Endodermal cell (in vitro differentiated cells): Measurements from ENCODE around the gene CEP85L. TPM values are rescaled to one million over a fixed set of nuclear protein-coding genes. Genes with fewer than 3 reads are reported as not detected.

Source experiments
- DNase-seq: peaks from one replicate; pipeline ENCODE4 v3.0.0-alpha.2; 2017
- H3K27ac ChIP-seq: 2 replicates; pipeline ENCODE4 v1.5.1; 2013; ENCODE audit warnings: mild to moderate bottlenecking, low read depth, low read length, moderate library complexity
- H3K27me3 ChIP-seq: 2 replicates; pipeline ENCODE4 v1.6.1; 2013; ENCODE audit warnings: mild to moderate bottlenecking, low read length, moderate library complexity; ENCODE audit not compliant: insufficient read depth, control insufficient read depth, poor library complexity, severe bottlenecking
- H3K36me3 ChIP-seq: 2 replicates; pipeline ENCODE4 v1.7.0; 2013; ENCODE audit warnings: mild to moderate bottlenecking, low read length, moderate library complexity; ENCODE audit not compliant: control insufficient read depth, insufficient read depth
- H3K4me1 ChIP-seq: one replicate; pipeline ENCODE4 v1.7.0; 2013; ENCODE audit warnings: low read length; ENCODE audit not compliant: control insufficient read depth, insufficient read depth
- H3K4me3 ChIP-seq: 2 replicates; pipeline ENCODE4 v1.5.1; 2013; ENCODE audit warnings: mild to moderate bottlenecking, low read length, moderate library complexity
- H3K9ac ChIP-seq: 2 replicates; pipeline ENCODE4 v1.6.1; 2013; ENCODE audit warnings: mild to moderate bottlenecking, low read length, moderate library complexity; ENCODE audit not compliant: poor library complexity, severe bottlenecking; ENCODE audit errors: extremely low read depth
- H3K9me3 ChIP-seq: 2 replicates; pipeline ENCODE4 v1.6.1; 2013; ENCODE audit warnings: mild to moderate bottlenecking, low read length, moderate library complexity; ENCODE audit not compliant: control insufficient read depth
- H3K27ac Mint-ChIP-seq: 2 replicates; pipeline ENCODE4 v1.8.0; 2020; ENCODE audit warnings: mixed read lengths
- H3K27me3 Mint-ChIP-seq: 2 replicates; pipeline ENCODE4 v1.8.0; 2021; ENCODE audit warnings: mild to moderate bottlenecking, mixed read lengths; ENCODE audit not compliant: insufficient read depth
- H3K36me3 Mint-ChIP-seq: 2 replicates; pipeline ENCODE4 v1.8.0; 2020; ENCODE audit warnings: low read depth, mixed read lengths
- H3K4me1 Mint-ChIP-seq: 2 replicates; pipeline ENCODE4 v1.8.0; 2020; ENCODE audit warnings: mixed read lengths
- H3K4me3 Mint-ChIP-seq: 2 replicates; pipeline ENCODE4 v1.8.0; 2020; ENCODE audit warnings: mild to moderate bottlenecking, moderate library complexity, mixed read lengths
- H3K9me3 Mint-ChIP-seq: 2 replicates; pipeline ENCODE4 v1.8.0; 2020; ENCODE audit warnings: mild to moderate bottlenecking, mixed read lengths
- CTCF ChIP-seq: fragments of 200-600 bp; sonication (generic); conservative IDR thresholded peaks from 2 replicates; pipeline ENCODE4 v1.5.0; 2021; ENCODE audit warnings: antibody characterized with exemption, mild to moderate bottlenecking
- WGBS, 2 experiments: methylation state at CpG; one replicate each; pipeline versions ENCODE4 v1.1.5 to v1.1.7; 2013; ENCODE audit warnings: missing lambda C conversion rate in 2 of 2, mixed read lengths in 1 of 2; ENCODE audit not compliant: insufficient coverage in 1 of 2, insufficient read length in 1 of 2; 5-methylcytosine and 5-hydroxymethylcytosine counted together
- total RNA-seq, 2 donors: library from RNA; stranded (reverse); fragmentation: NEBNext Ultra II Directional in 1 of 2; extraction: Animal tissue kit (Norgen Biotek cat#: 25700) in 1 of 2; gene quantifications; 2 replicates in 1 of 2; 3 replicates in 1 of 2; pipeline ENCODE4 v1.2.1, GENCODE V29; 2021

Gene CEP85L
- total RNA-seq, 2 donors from 2014 or later, result 6.7 to 10.2 TPM

- peak; percentile 78 for DNase-seq
- Histone ChIP-seq H3K9ac (no peak overlapping the region), H3K9me3 (peaks cover 47% of the 10 kb centered on the region), H3K27ac (no peak overlapping the region), H3K4me3 (peak overlapping the region; percentile 29), H3K27me3 (no peaks in the 10 kb centered on the region), H3K36me3 (no peaks in the 10 kb centered on the region), H3K4me1 (peaks cover 8% of the 10 kb centered on the region)
- peaks cover 13% of the 10 kb centered on the region for H3K36me3 Mint-ChIP-seq
- no peak overlapping the region for H3K4me3 Mint-ChIP-seq
- 68 to 71% methylated on average over 7 to 10 of the region's 10 CpGs for WGBS, 2 experiments
- no peaks in the 10 kb centered on the region for H3K27me3 Mint-ChIP-seq
- peaks cover 14% of the 10 kb centered on the region for H3K4me1 Mint-ChIP-seq
- TF ChIP-seq CTCF, result peak; percentile 89
- peak overlapping the region; percentile 41 for H3K27ac Mint-ChIP-seq
- peaks cover 41% of the 10 kb centered on the region for H3K9me3 Mint-ChIP-seq
Measured at GRCh38 chr6:118580585-118581419, 70.6 kb downstream of the CEP85L start.

GRCh38 chr6:118579786-118580185, 71.6 kb downstream of the CEP85L start:
- 89 to 93% methylated on average over 1 to 2 of the region's 2 CpGs for WGBS, 2 experiments
- Mint-ChIP-seq H3K27ac (no peak overlapping the region), H3K4me1 (peaks cover 14% of the 10 kb centered on the region), H3K27me3 (no peaks in the 10 kb centered on the region), H3K36me3 (peaks cover 20% of the 10 kb centered on the region), H3K9me3 (peaks cover 51% of the 10 kb centered on the region), H3K4me3 (no peak overlapping the region)
- Histone ChIP-seq H3K9me3 (peaks cover 57% of the 10 kb centered on the region), H3K36me3 (no peaks in the 10 kb centered on the region), H3K9ac (no peak overlapping the region), H3K4me3 (peak overlapping the region; percentile 29), H3K27me3 (no peaks in the 10 kb centered on the region), H3K4me1 (peaks cover 8% of the 10 kb centered on the region), H3K27ac (no peak overlapping the region)
- no peak for TF ChIP-seq CTCF
- DNase-seq, result peak; percentile 80

GRCh38 chr6:118578617-118579016, 72.8 kb downstream of the CEP85L start:
- Histone ChIP-seq H3K4me1 (peaks cover 8% of the 10 kb centered on the region), H3K9ac (no peak overlapping the region), H3K36me3 (no peaks in the 10 kb centered on the region), H3K4me3 (peak overlapping the region; percentile 29), H3K27ac (no peak overlapping the region), H3K27me3 (no peaks in the 10 kb centered on the region), H3K9me3 (peaks cover 69% of the 10 kb centered on the region)
- TF ChIP-seq CTCF, result no peak
- Mint-ChIP-seq H3K4me3 (no peak overlapping the region), H3K36me3 (peaks cover 20% of the 10 kb centered on the region), H3K27ac (no peak overlapping the region), H3K27me3 (no peaks in the 10 kb centered on the region), H3K4me1 (peaks cover 14% of the 10 kb centered on the region), H3K9me3 (peaks cover 63% of the 10 kb centered on the region)
- 99% methylated on average over 9 to 12 of the region's 12 CpGs for WGBS, 2 experiments
- DNase-seq, result no peak
